DMS53 treated with DMSO at 0.1 percent for 48 hours (cell line): ENCODE results near the gene REX1BD.
A peak's percentile ranks its signal among the peaks of the same experiment; 100 is the strongest.

Experiments used
- DNase-seq: peaks from one replicate; lab custom pipeline; 2025; ENCODE audit not compliant: unreplicated experiment; lab: John Stamatoyannopoulos, UW

Gene REX1BD

GRCh38 chr19:18601875-18602274, 13.3 kb downstream of the REX1BD start:
- no peak for DNase-seq

GRCh38 chr19:18603255-18603957, 14.8 kb downstream of the REX1BD start:
- no peak for DNase-seq

- DNase-seq: no peak
Measured at GRCh38 chr19:18603958-18604819, 15.6 kb downstream of the REX1BD start.

GRCh38 chr19:18604820-18605159, 16.2 kb downstream of the REX1BD start:
- no peak for DNase-seq

GRCh38 chr19:18605196-18605545, 16.6 kb downstream of the REX1BD start:
- DNase-seq: no peak

- DNase-seq: no peak
Measured at GRCh38 chr19:18605546-18606280, 17.1 kb downstream of the REX1BD start.

GRCh38 chr19:18606281-18607225, 18.0 kb downstream of the REX1BD start, which contains the start of gene CRLF1:
CRLF1 (minus strand) TSS chr19:18606799; CDS start chr19:18606656, 143 bp downstream.
- no peak for DNase-seq

GRCh38 chr19:18607226-18608101, 18.9 kb downstream of the REX1BD start:
- no peak for DNase-seq

- no peak for DNase-seq
Measured at GRCh38 chr19:18608102-18608804, 19.7 kb downstream of the REX1BD start.

GRCh38 chr19:18608805-18609716, 20.5 kb downstream of the REX1BD start:
- DNase-seq: no peak

GRCh38 chr19:18609717-18610051, 21.1 kb downstream of the REX1BD start:
- no peak for DNase-seq

GRCh38 chr19:18610245-18610555, 21.6 kb downstream of the REX1BD start:
- no peak for DNase-seq

GRCh38 chr19:18610556-18611326, 22.1 kb downstream of the REX1BD start:
- no peak for DNase-seq

- DNase-seq: peak; percentile 14
Measured at GRCh38 chr19:18611327-18612050, 22.9 kb downstream of the REX1BD start.

GRCh38 chr19:18612051-18612771, 23.6 kb downstream of the REX1BD start:
- DNase-seq: no peak
